ENCODE data around the gene NTN3.
A peak's percentile ranks its signal among the peaks of the same experiment; 100 is the strongest.
"Not testable (repeated sequence)": the region's sequence is repeated elsewhere in the genome, so short reads cannot be mapped to it uniquely, and the experiment has no call there.

NTN3 gene

GRCh38 chr16:2429771-2430663, 41.1 kb upstream of the NTN3 start:
- H3K4me3 Mint-ChIP-seq, result peak overlapping the region; percentile 95
- H3K36me3 Mint-ChIP-seq (ENCODE audit: low read depth), result peaks cover 22% of the 10 kb centered on the region
- no peaks in the 10 kb centered on the region for H3K9me3 Mint-ChIP-seq
- DNase-seq, result peak; percentile 47
- H3K4me1 Mint-ChIP-seq, result peaks cover 39% of the 10 kb centered on the region
- TF ChIP-seq CTCF (IDR thresholded peaks at IDR 0.05), result no peak
- no peak overlapping the region for H3K27ac Mint-ChIP-seq
- H3K27me3 Mint-ChIP-seq (ENCODE audit: low read depth, poor library complexity), result no peaks in the 10 kb centered on the region

GRCh38 chr16:2432286-2432685, 38.8 kb upstream of the NTN3 start:
- Mint-ChIP-seq H3K27ac (no peak overlapping the region), H3K9me3 (no peaks in the 10 kb centered on the region), H3K4me1 (peaks cover 30% of the 10 kb centered on the region), H3K4me3 (no peak overlapping the region), H3K27me3 (ENCODE audit: low read depth, poor library complexity) (no peaks in the 10 kb centered on the region), H3K36me3 (ENCODE audit: low read depth) (peaks cover 38% of the 10 kb centered on the region)
- DNase-seq, result no peak
- no peak for TF ChIP-seq CTCF (IDR thresholded peaks at IDR 0.05)

DNA sequence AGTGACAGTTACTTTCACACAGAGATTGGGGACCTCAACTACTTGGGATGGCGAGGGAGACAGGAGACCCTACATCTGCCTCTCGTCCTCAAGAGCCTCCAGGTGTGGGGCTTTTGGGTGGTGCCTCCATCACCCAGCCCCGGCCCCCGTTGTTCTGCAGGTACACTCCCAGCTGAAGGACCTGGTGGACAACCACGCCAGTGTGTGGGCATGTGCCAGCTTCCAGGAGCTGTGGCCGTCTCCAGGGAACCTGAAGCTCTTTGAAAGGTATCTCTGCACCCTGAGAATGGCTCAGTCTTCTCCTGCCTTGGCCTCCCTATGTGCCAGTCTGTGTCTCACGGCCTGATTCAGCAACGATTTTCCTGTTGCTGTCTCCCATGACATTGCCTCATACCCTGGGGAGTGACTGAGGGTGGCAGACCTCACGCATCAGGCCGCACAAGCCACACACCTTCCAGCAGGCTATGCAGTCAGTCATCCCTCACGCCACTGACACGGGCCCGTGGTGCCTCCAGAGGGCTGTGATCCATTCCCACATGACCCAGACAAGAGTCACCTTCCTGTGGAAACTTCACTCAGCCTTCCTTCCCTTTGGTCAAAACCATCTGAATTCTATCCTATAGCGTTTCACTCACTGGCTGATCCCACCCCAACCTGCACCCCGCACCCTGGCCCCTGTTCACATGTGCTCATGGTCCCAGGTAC, 38.1 kb upstream of the NTN3 start:
- no peaks in the 10 kb centered on the region for H3K9me3 Mint-ChIP-seq
- no peak for TF ChIP-seq CTCF (IDR thresholded peaks at IDR 0.05)

GRCh38 chr16:2435236-2435635, 35.9 kb upstream of the NTN3 start:
- H3K9me3 Mint-ChIP-seq; DNase-seq; H3K27me3 Mint-ChIP-seq (ENCODE audit: low read depth, poor library complexity); H3K4me3 Mint-ChIP-seq; H3K27ac Mint-ChIP-seq: not testable (repeated sequence)
- Mint-ChIP-seq H3K36me3 (ENCODE audit: low read depth) (peaks cover 58% of the 10 kb centered on the region), H3K4me1 (peaks cover 11% of the 10 kb centered on the region)

More for the DNA sequence above, 38.1 kb upstream of the NTN3 start:
- Mint-ChIP-seq H3K4me1 (peaks cover 23% of the 10 kb centered on the region), H3K36me3 (ENCODE audit: low read depth) (peaks cover 43% of the 10 kb centered on the region), H3K4me3 (no peak overlapping the region), H3K27ac (no peak overlapping the region), H3K27me3 (ENCODE audit: low read depth, poor library complexity) (no peaks in the 10 kb centered on the region)
- DNase-seq, result no peak

- peaks cover 65% of the 10 kb centered on the region for H3K36me3 Mint-ChIP-seq (ENCODE audit: low read depth)
- no peaks in the 10 kb centered on the region for H3K27me3 Mint-ChIP-seq (ENCODE audit: low read depth, poor library complexity)
- H3K4me1 Mint-ChIP-seq, result peaks cover 2% of the 10 kb centered on the region
- no peak for TF ChIP-seq CTCF (IDR thresholded peaks at IDR 0.05)
- no peak overlapping the region for H3K4me3 Mint-ChIP-seq
- DNase-seq, result no peak
- peak overlapping the region; percentile 83 for H3K27ac Mint-ChIP-seq
- H3K9me3 Mint-ChIP-seq, result no peaks in the 10 kb centered on the region
Observed at GRCh38 chr16:2436110-2436509, 35.0 kb upstream of the NTN3 start.

DNA sequence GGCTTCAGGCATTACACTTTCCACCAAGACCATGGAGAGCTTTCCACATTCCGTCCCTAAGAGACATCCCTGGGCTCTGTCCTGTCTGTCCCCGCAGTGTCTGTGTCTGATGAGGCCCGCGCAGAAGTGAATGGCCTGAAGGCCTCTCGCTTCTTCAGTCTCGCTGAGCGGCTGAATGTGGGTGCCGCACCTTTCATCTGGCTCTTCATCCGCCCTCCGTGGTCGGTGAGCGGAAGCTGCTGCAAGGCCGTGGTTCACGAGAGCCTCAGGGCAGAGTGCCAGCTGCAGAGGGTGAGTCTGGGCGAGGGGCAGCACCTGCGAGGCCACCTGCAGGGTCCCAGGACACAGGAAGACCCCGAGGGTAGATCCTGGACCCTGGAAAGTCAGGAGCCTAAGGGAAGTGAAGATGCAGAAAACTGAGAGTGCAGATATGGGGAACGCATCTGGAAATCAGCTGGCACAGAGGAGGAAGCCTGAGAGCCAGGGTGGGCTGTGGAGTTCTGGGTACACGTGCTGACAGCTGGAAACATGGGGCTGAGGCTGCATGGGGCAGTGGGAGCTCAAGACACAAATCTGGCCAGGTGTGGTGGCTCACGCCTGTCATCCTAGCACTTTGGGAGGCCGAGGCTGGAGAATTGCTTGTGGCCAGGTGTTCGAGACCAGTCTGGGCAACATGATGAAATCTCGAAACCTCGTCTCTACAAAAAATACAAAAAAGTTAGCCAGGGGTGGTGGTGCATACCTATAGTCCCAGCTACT, 33.9 kb upstream of the NTN3 start:
- no peak for DNase-seq
- Mint-ChIP-seq H3K9me3 (no peaks in the 10 kb centered on the region), H3K4me1 (no peaks in the 10 kb centered on the region), H3K36me3 (ENCODE audit: low read depth) (peaks cover 66% of the 10 kb centered on the region), H3K27ac (no peak overlapping the region), H3K27me3 (ENCODE audit: low read depth, poor library complexity) (no peaks in the 10 kb centered on the region), H3K4me3 (no peak overlapping the region)
- TF ChIP-seq CTCF (IDR thresholded peaks at IDR 0.05), result no peak

Measured in nephron progenitor cell (in vitro differentiated cells).